Fibroblast of pulmonary artery (primary cell): ENCODE data around the gene NMRK2.

Source experiments
- DNase-seq: peaks from one replicate; pipeline ENCODE4 v3.0.0-alpha.2; 2010; ENCODE audit warnings: low read depth
- H3K4me3 ChIP-seq: replicated peaks from 2 replicates; pipeline ENCODE4 v1.5.1; 2011; ENCODE audit warnings: low read depth, mild to moderate bottlenecking, control low read depth, low read length, moderate library complexity
- TF ChIP-seq, protein P1 (sequence below): IDR thresholded peaks from 2 replicates; pipeline ENCODE4 v1.5.1; 2011; ENCODE audit warnings: mild to moderate bottlenecking, control low read depth, low read length, inconsistent platforms; ENCODE audit errors: missing control alignments

The NMRK2 gene

DNA sequence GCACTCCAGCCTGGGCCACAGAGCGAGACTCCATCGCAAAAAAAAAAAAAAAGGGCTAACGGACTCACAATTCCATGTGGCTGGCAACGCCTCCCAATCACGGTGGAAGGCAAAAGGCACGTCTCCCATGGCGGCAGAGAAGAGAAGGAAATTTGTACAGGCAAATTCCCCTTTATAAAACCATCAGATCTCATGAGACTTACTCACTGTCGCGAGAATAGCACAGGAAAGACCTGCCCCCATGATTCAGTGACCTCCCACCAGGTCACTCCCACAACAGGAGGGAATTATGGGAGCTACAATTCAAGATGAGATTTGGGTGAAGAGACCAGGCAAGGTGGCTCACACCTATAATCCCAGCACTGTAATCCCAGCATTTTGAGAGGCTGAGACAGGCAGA is 18.7 kb upstream of the NMRK2 start:
- DNase-seq = no peak
- H3K4me3 ChIP-seq = no peak overlapping the region
- TF ChIP-seq, protein P1, sequence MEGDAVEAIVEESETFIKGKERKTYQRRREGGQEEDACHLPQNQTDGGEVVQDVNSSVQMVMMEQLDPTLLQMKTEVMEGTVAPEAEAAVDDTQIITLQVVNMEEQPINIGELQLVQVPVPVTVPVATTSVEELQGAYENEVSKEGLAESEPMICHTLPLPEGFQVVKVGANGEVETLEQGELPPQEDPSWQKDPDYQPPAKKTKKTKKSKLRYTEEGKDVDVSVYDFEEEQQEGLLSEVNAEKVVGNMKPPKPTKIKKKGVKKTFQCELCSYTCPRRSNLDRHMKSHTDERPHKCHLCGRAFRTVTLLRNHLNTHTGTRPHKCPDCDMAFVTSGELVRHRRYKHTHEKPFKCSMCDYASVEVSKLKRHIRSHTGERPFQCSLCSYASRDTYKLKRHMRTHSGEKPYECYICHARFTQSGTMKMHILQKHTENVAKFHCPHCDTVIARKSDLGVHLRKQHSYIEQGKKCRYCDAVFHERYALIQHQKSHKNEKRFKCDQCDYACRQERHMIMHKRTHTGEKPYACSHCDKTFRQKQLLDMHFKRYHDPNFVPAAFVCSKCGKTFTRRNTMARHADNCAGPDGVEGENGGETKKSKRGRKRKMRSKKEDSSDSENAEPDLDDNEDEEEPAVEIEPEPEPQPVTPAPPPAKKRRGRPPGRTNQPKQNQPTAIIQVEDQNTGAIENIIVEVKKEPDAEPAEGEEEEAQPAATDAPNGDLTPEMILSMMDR = no peak

DNA sequence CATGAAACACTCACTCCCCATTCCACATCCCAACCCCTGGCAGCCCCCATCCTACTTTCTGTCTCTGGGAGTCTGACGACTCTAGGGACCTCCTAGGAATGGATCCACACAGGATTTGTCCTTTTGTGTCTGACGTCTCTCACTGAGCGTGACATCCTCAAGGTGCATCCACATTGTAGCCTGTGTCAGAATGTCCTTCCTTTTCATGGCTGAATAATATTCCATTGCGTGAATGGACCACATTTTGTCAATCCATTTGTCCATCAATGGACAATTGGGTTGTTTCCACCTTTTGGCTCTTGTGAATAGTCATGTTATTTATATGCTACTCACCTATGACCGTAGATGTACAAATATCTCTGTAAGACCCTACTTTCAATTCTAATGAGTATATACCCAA is 16.8 kb upstream of the NMRK2 start:
- DNase-seq = no peak
- TF ChIP-seq, protein P1 = no peak
- H3K4me3 ChIP-seq = no peak overlapping the region

DNA sequence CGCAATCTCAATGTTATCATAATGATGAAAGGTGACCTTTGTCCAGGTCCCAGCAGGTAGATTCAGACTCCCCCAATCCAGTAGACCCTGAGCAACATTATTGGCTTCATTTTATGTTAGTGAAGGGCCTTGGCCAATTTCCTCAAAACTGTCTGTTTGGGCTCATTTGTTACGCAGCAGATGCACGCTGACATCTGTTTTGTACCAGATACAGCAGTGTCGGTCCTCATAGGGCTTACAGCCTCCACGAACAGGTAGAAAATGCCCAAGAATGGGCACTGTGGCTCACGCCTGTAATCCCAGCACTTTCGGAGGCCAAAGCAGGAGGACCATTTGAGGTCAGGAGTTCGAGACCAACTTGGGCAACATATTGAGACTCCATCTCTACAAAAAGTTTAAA is 13.1 kb upstream of the NMRK2 start:
- TF ChIP-seq, protein P1 = no peak
- no peak overlapping the region for H3K4me3 ChIP-seq
- no peak for DNase-seq

DNA sequence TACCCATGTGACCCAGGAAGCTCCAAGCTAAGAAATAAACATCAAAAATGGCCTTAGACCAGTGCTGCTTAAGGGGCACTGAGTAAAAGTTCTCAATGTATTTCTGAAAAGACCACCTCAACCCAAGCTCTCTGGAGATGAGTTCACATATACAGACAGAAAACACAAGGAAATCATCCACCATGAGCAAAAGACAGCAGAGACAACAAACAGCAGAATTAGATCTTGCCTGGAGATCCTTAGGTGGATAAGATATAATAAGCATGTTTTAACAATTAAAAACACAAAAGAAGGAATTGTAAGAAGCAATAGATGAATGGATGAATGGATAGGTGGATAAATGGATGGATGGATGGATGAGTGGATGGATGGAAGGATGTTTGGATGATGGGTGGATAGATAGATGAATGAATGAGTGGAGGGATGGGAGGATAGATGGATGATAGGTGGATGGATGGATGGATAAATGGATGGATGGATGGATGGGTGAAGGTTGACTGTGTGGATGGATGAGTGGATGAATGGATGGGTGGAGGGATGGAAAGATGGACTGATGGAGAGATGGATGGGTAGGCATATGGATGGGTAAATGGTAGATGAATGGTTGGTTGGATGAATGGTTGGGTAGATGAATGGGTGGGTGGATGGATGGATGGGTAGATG is 9.6 kb upstream of the NMRK2 start:
- no peak for DNase-seq
- H3K4me3 ChIP-seq = no peak overlapping the region
- TF ChIP-seq, protein P1 = no peak

DNA sequence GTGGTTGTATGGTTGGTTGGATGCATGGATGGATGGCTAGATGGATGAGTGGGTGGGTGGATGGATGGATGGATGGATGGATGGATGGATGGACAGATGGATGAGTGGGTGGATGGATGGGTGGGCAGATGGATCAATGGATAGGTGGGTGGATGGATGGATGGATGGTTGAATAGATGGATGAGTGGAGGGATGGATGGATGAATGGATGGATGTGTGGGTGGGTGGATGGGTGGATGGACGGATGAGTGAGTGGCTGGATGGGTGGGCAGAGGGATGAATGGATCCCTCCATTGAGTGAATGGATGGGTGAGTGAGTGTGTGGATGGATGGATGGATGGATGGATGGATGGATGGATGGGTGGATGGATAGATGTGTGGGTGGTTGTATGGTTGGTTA is 9.0 kb upstream of the NMRK2 start:
- no peak for DNase-seq
- H3K4me3 ChIP-seq = no peak overlapping the region
- TF ChIP-seq, protein P1 = no peak

DNA sequence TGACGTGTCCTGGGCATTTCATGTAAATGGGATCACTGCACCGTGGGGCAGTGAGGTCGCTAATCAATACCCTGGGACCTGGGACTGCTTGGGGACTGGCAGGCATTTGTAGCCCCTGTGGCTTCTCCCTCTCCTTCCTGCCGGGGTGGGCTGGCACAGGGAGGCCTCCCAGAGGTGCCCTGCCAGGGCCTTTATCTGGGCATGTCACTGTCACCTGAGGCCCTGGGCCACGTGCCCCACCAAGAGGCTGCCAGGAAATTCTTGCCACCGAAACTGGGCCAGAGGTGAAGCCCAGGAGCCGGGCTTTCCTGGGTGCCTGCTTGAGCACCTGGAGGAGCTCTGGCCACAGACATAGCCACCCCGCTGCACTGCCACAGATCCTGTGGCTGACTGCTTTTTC is 1.8 kb upstream of the NMRK2 start:
- TF ChIP-seq, protein P1 = no peak
- H3K4me3 ChIP-seq = no peak overlapping the region
- DNase-seq = no peak
